H9 (cell line): Measurements from ENCODE around the gene PFDN4. TPM values are rescaled to one million over a fixed set of nuclear protein-coding genes. Genes with fewer than 3 reads are reported as not detected.

Experiments
- DNase-seq: peaks from one replicate; pipeline ENCODE4 v3.0.0-alpha.2; 2017
- H2AFZ ChIP-seq: one replicate; pipeline ENCODE4 v1.6.1; 2013; ENCODE audit warnings: mild to moderate bottlenecking, low read length, control low read depth, moderate library complexity
- H2AK5ac ChIP-seq: 2 replicates; pipeline ENCODE4 v1.6.1; 2013; ENCODE audit warnings: low read length, control low read depth, mixed read lengths; ENCODE audit not compliant: insufficient read length
- H2BK120ac ChIP-seq: one replicate; pipeline ENCODE4 v1.6.1; 2013; ENCODE audit warnings: low read depth, mild to moderate bottlenecking, low read length, control low read depth, inconsistent platforms; ENCODE audit not compliant: poor library complexity, severe bottlenecking
- H2BK12ac ChIP-seq: 2 replicates; pipeline ENCODE4 v1.6.1; 2013; ENCODE audit warnings: low read length, control low read depth, mixed read lengths, low read depth; ENCODE audit not compliant: insufficient read length
- H2BK15ac ChIP-seq: 2 replicates; pipeline ENCODE4 v1.6.1; 2013; ENCODE audit warnings: low read depth, low read length, control low read depth
- H2BK20ac ChIP-seq: one replicate; pipeline ENCODE4 v1.6.1; 2013; ENCODE audit warnings: low read depth, mild to moderate bottlenecking, low read length, control low read depth, inconsistent platforms; ENCODE audit not compliant: poor library complexity, severe bottlenecking
- H2BK5ac ChIP-seq: 2 replicates; pipeline ENCODE4 v1.6.1; 2013; ENCODE audit warnings: low read length, control low read depth, mixed read lengths; ENCODE audit not compliant: insufficient read length
- H3K14ac ChIP-seq: 2 replicates; pipeline ENCODE4 v1.6.1; 2013; ENCODE audit warnings: low read length, control low read depth; ENCODE audit not compliant: insufficient read depth
- H3K18ac ChIP-seq: 2 replicates; pipeline ENCODE4 v1.6.1; 2013; ENCODE audit warnings: low read depth, mild to moderate bottlenecking, mixed read lengths, low read length, control low read depth; ENCODE audit not compliant: insufficient read length
- H3K23ac ChIP-seq: 2 replicates; pipeline ENCODE4 v1.6.1; 2013; ENCODE audit warnings: low read length, control low read depth, mixed read lengths, low read depth; ENCODE audit not compliant: insufficient read length
- H3K23me2 ChIP-seq: 2 replicates; pipeline ENCODE4 v1.6.1; 2013; ENCODE audit warnings: low read depth, mild to moderate bottlenecking, mixed read lengths, low read length, control low read depth; ENCODE audit not compliant: insufficient read length, poor library complexity, severe bottlenecking
- H3K27ac ChIP-seq: 2 replicates; pipeline ENCODE4 v1.5.1; 2013; ENCODE audit warnings: low read length, control low read depth, mixed read lengths, low read depth; ENCODE audit not compliant: insufficient read length
- H3K27me3 ChIP-seq: 2 replicates; pipeline ENCODE4 v1.6.1; 2013; ENCODE audit warnings: low read length, control low read depth, inconsistent platforms; ENCODE audit not compliant: insufficient read depth
- H3K4ac ChIP-seq: 2 replicates; pipeline ENCODE4 v1.6.1; 2013; ENCODE audit warnings: low read depth, mild to moderate bottlenecking, control low read depth, inconsistent platforms, low read length, moderate library complexity
- H3K4me1 ChIP-seq: 2 replicates; pipeline ENCODE4 v1.6.1; 2013; ENCODE audit warnings: low read length, control low read depth, inconsistent platforms; ENCODE audit not compliant: insufficient read depth
- H3K4me2 ChIP-seq: 2 replicates; pipeline ENCODE4 v1.6.1; 2013; ENCODE audit warnings: low read length, control low read depth, mixed read lengths; ENCODE audit not compliant: insufficient read length, insufficient read depth
- H3K56ac ChIP-seq: 2 replicates; pipeline ENCODE4 v1.6.1; 2013; ENCODE audit warnings: low read depth, mild to moderate bottlenecking, mixed read lengths, low read length, control low read depth; ENCODE audit not compliant: insufficient read length
- H3K79me1 ChIP-seq: 2 replicates; pipeline ENCODE4 v1.6.1; 2013; ENCODE audit warnings: low read depth, mild to moderate bottlenecking, moderate library complexity, low read length, control low read depth, inconsistent platforms; ENCODE audit not compliant: insufficient read depth, poor library complexity, severe bottlenecking
- H3K79me2 ChIP-seq: 2 replicates; pipeline ENCODE4 v1.6.1; 2013; ENCODE audit warnings: low read length, control low read depth, inconsistent platforms; ENCODE audit not compliant: insufficient read depth
- H3K9ac ChIP-seq: 2 replicates; pipeline ENCODE4 v1.6.1; 2013; ENCODE audit warnings: low read length, control low read depth, mixed read lengths; ENCODE audit not compliant: insufficient read length; ENCODE audit errors: extremely low read depth
- H3K9me3 ChIP-seq: one replicate; pipeline ENCODE4 v1.6.1; 2013; ENCODE audit warnings: low read depth, low read length, inconsistent platforms; ENCODE audit not compliant: control insufficient read depth
- H3T11ph ChIP-seq: one replicate; pipeline ENCODE4 v1.6.1; 2013; ENCODE audit warnings: mild to moderate bottlenecking, low read length, control low read depth, inconsistent platforms
- H4K20me1 ChIP-seq: one replicate; pipeline ENCODE4 v1.6.1; 2013; ENCODE audit not compliant: control insufficient read depth, insufficient read length, insufficient read depth
- H4K5ac ChIP-seq: 2 replicates; pipeline ENCODE4 v1.6.1; 2013; ENCODE audit warnings: low read depth, mild to moderate bottlenecking, mixed read lengths, low read length, control low read depth; ENCODE audit not compliant: insufficient read length
- H4K8ac ChIP-seq: replicated peaks from 2 replicates; pipeline ENCODE4 v1.6.1; 2013; ENCODE audit warnings: low read length, control low read depth, mixed read lengths, low read depth; ENCODE audit not compliant: insufficient read length
- H4K91ac ChIP-seq: 2 replicates; pipeline ENCODE4 v1.6.1; 2013; ENCODE audit warnings: low read depth, mild to moderate bottlenecking, moderate library complexity, mixed read lengths, low read length, control low read depth; ENCODE audit not compliant: insufficient read length
- H3K27ac Mint-ChIP-seq, 3 experiments: 2 replicates in 2 of 3; 3 replicates in 1 of 3; pipeline ENCODE4 v1.8.0; 2020 to 2021; ENCODE audit warnings: mixed read lengths in 3 of 3, mild to moderate bottlenecking in 1 of 3, moderate library complexity in 1 of 3
- H3K27me3 Mint-ChIP-seq: 2 replicates; pipeline ENCODE4 v1.8.0; 2021; ENCODE audit warnings: low read depth, mild to moderate bottlenecking, moderate library complexity, mixed read lengths
- H3K36me3 Mint-ChIP-seq, 3 experiments: 2 replicates in 2 of 3; 3 replicates in 1 of 3; pipeline ENCODE4 v1.8.0; 2020 to 2021; ENCODE audit warnings: low read depth in 3 of 3, mixed read lengths in 3 of 3; ENCODE audit not compliant: insufficient read depth in 1 of 3
- H3K4me1 Mint-ChIP-seq, 2 experiments: 2 replicates each; pipeline ENCODE4 v1.8.0; 2020; ENCODE audit warnings: mixed read lengths in 2 of 2
- H3K4me3 Mint-ChIP-seq, 2 experiments: 2 replicates in 1 of 2; 3 replicates in 1 of 2; pipeline ENCODE4 v1.8.0; 2020 to 2021; ENCODE audit warnings: mild to moderate bottlenecking in 2 of 2, mixed read lengths in 2 of 2, moderate library complexity in 1 of 2
- H3K9me3 Mint-ChIP-seq, 2 experiments: 2 replicates in 1 of 2; 3 replicates in 1 of 2; pipeline ENCODE4 v1.8.0; 2020; ENCODE audit warnings: mild to moderate bottlenecking in 2 of 2, mixed read lengths in 2 of 2, moderate library complexity in 1 of 2
- total RNA-seq: library from RNA; stranded (reverse); gene quantifications from 2 replicates; pipeline ENCODE4 v1.2.1, GENCODE V29; 2021
- TF ChIP-seq, protein P1 (sequence below): fragments of 200-600 bp; sonication (generic); conservative IDR thresholded peaks from 3 replicates; pipeline ENCODE4 v1.8.0; 2021; ENCODE audit warnings: antibody characterized with exemption, mild to moderate bottlenecking

Gene PFDN4
- total RNA-seq, 1 experiment from 2014 or later, result 73.6 TPM

DNA sequence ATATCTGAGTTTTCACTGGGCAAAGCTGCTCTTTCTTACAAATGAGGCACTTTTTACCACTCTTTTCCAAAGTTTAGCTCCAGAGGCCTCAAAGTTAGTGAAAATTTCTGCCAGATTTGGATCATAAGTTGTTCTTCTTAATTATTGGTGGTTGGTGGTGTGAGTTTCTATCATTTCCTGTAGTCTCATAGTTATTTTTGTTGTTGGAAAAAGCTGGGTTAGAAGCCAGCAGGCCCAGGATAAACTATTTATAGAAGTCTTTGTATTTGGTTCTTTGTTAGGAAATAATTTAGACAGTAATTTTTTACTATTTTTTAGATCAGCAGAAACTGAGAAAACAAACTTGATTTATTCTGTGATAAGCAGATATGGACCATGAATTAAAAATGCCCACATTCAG lies 10.6 kb downstream of the PFDN4 start:
- no peaks in the 10 kb centered on the region for H3K9me3 Mint-ChIP-seq
- H3K36me3 Mint-ChIP-seq, result peaks cover 18 to 45% (median 38%) of the 10 kb centered on the region in 3 experiments; a peak in 6 of 7 replicates

More for the DNA sequence above, 10.6 kb downstream of the PFDN4 start:
- no peak overlapping the region for H3K56ac ChIP-seq
- no peaks in the 10 kb centered on the region for H3K79me2 ChIP-seq
- no peak overlapping the region for H2AFZ ChIP-seq
- H2BK12ac ChIP-seq, result no peak overlapping the region
- no peak overlapping the region for H2BK20ac ChIP-seq
- no peaks in the 10 kb centered on the region for H4K20me1 ChIP-seq
- Mint-ChIP-seq H3K27ac (no peak overlapping the region), H3K4me3 (no peak overlapping the region), H3K4me1 (peaks cover 27 to 34% of the 10 kb centered on the region in 2 experiments), H3K27me3 (no peaks in the 10 kb centered on the region)
- H4K91ac ChIP-seq, result no peak overlapping the region
- no peaks in the 10 kb centered on the region for H3K79me1 ChIP-seq
- H3K23me2 ChIP-seq, result no peaks in the 10 kb centered on the region
- no peak overlapping the region for H2BK15ac ChIP-seq
- H3K4ac ChIP-seq, result no peak overlapping the region
- TF ChIP-seq, protein P1, sequence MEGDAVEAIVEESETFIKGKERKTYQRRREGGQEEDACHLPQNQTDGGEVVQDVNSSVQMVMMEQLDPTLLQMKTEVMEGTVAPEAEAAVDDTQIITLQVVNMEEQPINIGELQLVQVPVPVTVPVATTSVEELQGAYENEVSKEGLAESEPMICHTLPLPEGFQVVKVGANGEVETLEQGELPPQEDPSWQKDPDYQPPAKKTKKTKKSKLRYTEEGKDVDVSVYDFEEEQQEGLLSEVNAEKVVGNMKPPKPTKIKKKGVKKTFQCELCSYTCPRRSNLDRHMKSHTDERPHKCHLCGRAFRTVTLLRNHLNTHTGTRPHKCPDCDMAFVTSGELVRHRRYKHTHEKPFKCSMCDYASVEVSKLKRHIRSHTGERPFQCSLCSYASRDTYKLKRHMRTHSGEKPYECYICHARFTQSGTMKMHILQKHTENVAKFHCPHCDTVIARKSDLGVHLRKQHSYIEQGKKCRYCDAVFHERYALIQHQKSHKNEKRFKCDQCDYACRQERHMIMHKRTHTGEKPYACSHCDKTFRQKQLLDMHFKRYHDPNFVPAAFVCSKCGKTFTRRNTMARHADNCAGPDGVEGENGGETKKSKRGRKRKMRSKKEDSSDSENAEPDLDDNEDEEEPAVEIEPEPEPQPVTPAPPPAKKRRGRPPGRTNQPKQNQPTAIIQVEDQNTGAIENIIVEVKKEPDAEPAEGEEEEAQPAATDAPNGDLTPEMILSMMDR, result no peak
- no peak for DNase-seq
- no peak overlapping the region for H3T11ph ChIP-seq
- H3K9me3 ChIP-seq, result no peaks in the 10 kb centered on the region
- H2BK5ac ChIP-seq, result no peak overlapping the region
- H3K23ac ChIP-seq, result no peak overlapping the region
- H3K14ac ChIP-seq, result no peak overlapping the region
- H3K4me1 ChIP-seq, result peaks cover 5% of the 10 kb centered on the region; the same call in 1 of the 2 replicates
- H4K5ac ChIP-seq, result no peak overlapping the region
- H3K4me2 ChIP-seq, result no peak overlapping the region
- no peaks in the 10 kb centered on the region for H3K27me3 ChIP-seq
- no peak overlapping the region for H2AK5ac ChIP-seq
- H2BK120ac ChIP-seq, result no peak overlapping the region
- no peak overlapping the region for H3K18ac ChIP-seq
- H4K8ac ChIP-seq, result no peak overlapping the region
- H3K9ac ChIP-seq, result no peak overlapping the region
- no peak overlapping the region for H3K27ac ChIP-seq
